ENCODE measurements around the gene AMFR.
A peak's percentile ranks its signal among the peaks of the same experiment; 100 is the strongest.

Gene AMFR

GRCh38 chr16:56425439-56425832, at the start of gene AMFR:
Gene AMFR, minus strand, starts transcription at chr16:56425545. Its CDS starts 218 bp downstream, at chr16:56425327.
- Histone ChIP-seq H3K9me3 (no peaks in the 10 kb centered on the region), H3K4me1 (ENCODE audit: control insufficient read depth in 1 of 2, insufficient read depth in 1 of 2, low read depth in 1 of 2, low read length in 1 of 2) (peaks cover 18 to 22% of the 10 kb centered on the region in 2 experiments), H3K4me3 (ENCODE audit: low read depth in 1 of 2, low read length in 1 of 2) (peak within 1 kb of the TSS; percentile 77 to 81), H3K27me3 (no peaks in the 10 kb centered on the region), H3K36me3 (peaks cover 3% of the 10 kb centered on the region), H3K27ac (peak within 1 kb of the TSS; percentile 71)
- peak; percentile 72 for TF ChIP-seq CTCF (IDR thresholded peaks at IDR 0.05)

- Histone ChIP-seq H3K27ac (no peak overlapping the region), H3K9me3 (no peaks in the 10 kb centered on the region), H3K36me3 (peaks cover 95% of the 10 kb centered on the region), H3K27me3 (no peaks in the 10 kb centered on the region), H3K4me3 (ENCODE audit: low read depth in 1 of 2, low read length in 1 of 2) (no peak overlapping the region), H3K4me1 (ENCODE audit: control insufficient read depth in 1 of 2, insufficient read depth in 1 of 2, low read depth in 1 of 2, low read length in 1 of 2) (no peaks in the 10 kb centered on the region)
- no peak for TF ChIP-seq CTCF (IDR thresholded peaks at IDR 0.05)
Observed at GRCh38 chr16:56470666-56471065, 45.3 kb upstream of the AMFR start.

GRCh38 chr16:56470232-56470631, 44.9 kb upstream of the AMFR start:
- Histone ChIP-seq H3K4me1 (ENCODE audit: control insufficient read depth in 1 of 2, insufficient read depth in 1 of 2, low read depth in 1 of 2, low read length in 1 of 2) (no peaks in the 10 kb centered on the region), H3K27me3 (no peaks in the 10 kb centered on the region), H3K9me3 (no peaks in the 10 kb centered on the region), H3K4me3 (ENCODE audit: low read depth in 1 of 2, low read length in 1 of 2) (no peak overlapping the region), H3K36me3 (peaks cover 90% of the 10 kb centered on the region), H3K27ac (no peak overlapping the region)
- TF ChIP-seq CTCF (IDR thresholded peaks at IDR 0.05) = no peak

GRCh38 chr16:56469748-56470147, 44.4 kb upstream of the AMFR start:
- H3K4me1 ChIP-seq (ENCODE audit: control insufficient read depth in 1 of 2, insufficient read depth in 1 of 2, low read depth in 1 of 2, low read length in 1 of 2) = no peaks in the 10 kb centered on the region
- no peak overlapping the region for H3K4me3 ChIP-seq (ENCODE audit: low read depth in 1 of 2, low read length in 1 of 2)
- H3K36me3 ChIP-seq = peaks cover 86% of the 10 kb centered on the region
- no peaks in the 10 kb centered on the region for H3K27me3 ChIP-seq
- no peaks in the 10 kb centered on the region for H3K9me3 ChIP-seq
- no peak for TF ChIP-seq CTCF (IDR thresholded peaks at IDR 0.05)
- H3K27ac ChIP-seq = no peak overlapping the region

- peaks cover 77% of the 10 kb centered on the region for H3K36me3 ChIP-seq
- TF ChIP-seq CTCF (IDR thresholded peaks at IDR 0.05) = no peak
Observed at GRCh38 chr16:56468800-56469199, 43.5 kb upstream of the AMFR start.

GRCh38 chr16:56466344-56466743, 41.0 kb upstream of the AMFR start:
- no peak overlapping the region for H3K27ac ChIP-seq
- H3K4me1 ChIP-seq (ENCODE audit: control insufficient read depth in 1 of 2, insufficient read depth in 1 of 2, low read depth in 1 of 2, low read length in 1 of 2) = no peaks in the 10 kb centered on the region
- H3K4me3 ChIP-seq (ENCODE audit: low read depth in 1 of 2, low read length in 1 of 2) = no peak overlapping the region
- no peaks in the 10 kb centered on the region for H3K27me3 ChIP-seq
- no peaks in the 10 kb centered on the region for H3K9me3 ChIP-seq
- TF ChIP-seq CTCF (IDR thresholded peaks at IDR 0.05) = no peak
- H3K36me3 ChIP-seq = peaks cover 67% of the 10 kb centered on the region

More at GRCh38 chr16:56468800-56469199, 43.5 kb upstream of the AMFR start:
- H3K27me3 ChIP-seq = no peaks in the 10 kb centered on the region
- no peak overlapping the region for H3K27ac ChIP-seq
- H3K9me3 ChIP-seq = no peaks in the 10 kb centered on the region
- H3K4me3 ChIP-seq (ENCODE audit: low read depth in 1 of 2, low read length in 1 of 2) = no peak overlapping the region
- H3K4me1 ChIP-seq (ENCODE audit: control insufficient read depth in 1 of 2, insufficient read depth in 1 of 2, low read depth in 1 of 2, low read length in 1 of 2) = no peaks in the 10 kb centered on the region

All from neutrophil (primary cell).